ENCODE measurements around the gene CCDC185. TPM values are rescaled to one million over a fixed set of nuclear protein-coding genes. Genes with fewer than 3 reads are reported as not detected.

Gene CCDC185
- total and polyA plus RNA-seq, 3 experiments from 2014 or later = not detected

DNA sequence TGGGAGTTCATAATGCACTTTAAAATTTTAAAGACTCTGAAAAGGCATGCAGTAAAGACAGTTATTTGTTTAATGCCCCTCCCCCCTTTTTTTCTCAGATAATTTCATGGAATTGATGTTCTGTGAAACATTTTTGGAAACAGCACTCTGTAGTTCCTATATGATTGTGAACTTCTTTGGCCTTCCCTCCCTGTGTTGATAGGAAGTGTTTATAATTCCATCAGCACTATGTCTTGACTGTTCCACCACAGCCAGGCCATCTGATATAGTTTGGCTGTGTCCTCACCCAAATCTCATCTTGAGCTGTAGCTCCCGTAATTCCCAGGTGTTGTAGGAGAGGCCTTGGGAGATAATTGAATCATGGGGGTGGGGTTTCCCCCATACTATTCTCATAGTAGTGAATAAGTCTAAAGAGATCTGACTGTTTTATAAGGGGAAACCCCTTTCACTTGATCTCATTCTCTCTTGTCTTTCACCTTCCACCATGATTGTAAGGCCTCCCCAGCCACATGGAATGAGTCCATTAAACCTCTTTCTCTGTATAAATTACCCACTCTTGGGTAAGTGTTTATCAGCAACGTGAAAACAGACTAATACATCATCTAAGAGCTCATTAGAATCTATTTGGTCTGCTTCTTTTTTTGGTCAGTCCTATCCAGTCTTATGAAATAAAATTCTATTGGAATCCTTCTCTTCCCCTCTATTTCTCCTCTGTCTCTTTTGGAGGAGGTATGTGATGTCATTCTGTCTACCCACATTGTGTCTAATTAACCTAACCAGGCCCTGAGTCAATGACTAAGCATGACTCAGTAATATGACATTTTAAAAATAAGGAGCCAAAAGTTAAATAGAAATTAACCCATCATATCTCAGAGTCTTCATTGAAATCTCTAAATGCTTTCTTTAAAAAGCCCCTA lies 8.9 kb downstream of the CCDC185 start:
- POLR2A ChIA-PET = no interaction called here
- Histone ChIP-seq H3K27ac (ENCODE audit: low read depth, low read length) (no peak overlapping the region), H3K27me3 (ENCODE audit: insufficient read depth, low read length, poor library complexity, severe bottlenecking) (no peaks in the 10 kb centered on the region), H3K4me1 (ENCODE audit: insufficient read depth, low read length) (no peaks in the 10 kb centered on the region), H3K36me3 (ENCODE audit: insufficient read depth, low read length) (no peaks in the 10 kb centered on the region), H3K4me3 (ENCODE audit: low read length) (no peak overlapping the region), H3K9me3 (ENCODE audit: low read length) (no peaks in the 10 kb centered on the region)
- DNase-seq = no peak
- Mint-ChIP-seq H3K27ac (no peak overlapping the region), H3K4me1 (peaks cover 0 to 26% (median 3%) of the 10 kb centered on the region in 3 donors), H3K9me3 (peaks cover 0 to 11% (median 2%) of the 10 kb centered on the region in 5 donors), H3K27me3 (peaks cover 5 to 50% of the 10 kb centered on the region in 2 donors), H3K4me3 (no peak overlapping the region), H3K36me3 (peaks cover 0 to 15% (median 4%) of the 10 kb centered on the region in 3 donors)
- CTCF ChIA-PET = no interaction called here

DNA sequence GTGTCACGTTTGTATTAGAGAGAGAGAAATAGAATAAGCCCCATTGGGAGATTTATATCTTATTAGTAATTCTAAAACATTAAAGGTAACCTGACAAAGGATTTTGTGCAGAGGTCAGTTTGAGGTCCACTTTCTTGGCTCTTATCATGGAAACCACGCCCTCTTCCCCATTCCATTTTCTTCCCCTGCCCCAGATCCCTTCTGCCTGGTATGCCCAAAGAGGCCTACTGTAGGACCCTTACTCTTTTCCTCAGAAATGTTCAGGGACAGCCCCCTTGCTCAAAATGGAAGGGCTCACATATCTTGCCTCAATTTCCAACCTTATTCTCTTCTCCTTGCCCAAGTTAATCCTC lies 9.6 kb downstream of the CCDC185 start:
- Histone ChIP-seq H3K27ac (ENCODE audit: low read depth, low read length) (no peak overlapping the region), H3K4me3 (ENCODE audit: low read length) (no peak overlapping the region), H3K9me3 (ENCODE audit: low read length) (no peaks in the 10 kb centered on the region), H3K36me3 (ENCODE audit: insufficient read depth, low read length) (no peaks in the 10 kb centered on the region), H3K27me3 (ENCODE audit: insufficient read depth, low read length, poor library complexity, severe bottlenecking) (no peaks in the 10 kb centered on the region), H3K4me1 (ENCODE audit: insufficient read depth, low read length) (no peaks in the 10 kb centered on the region)
- H3K27ac Mint-ChIP-seq = no peak overlapping the region
- CTCF ChIA-PET = no interaction called here
- no peak for DNase-seq
- H3K4me3 Mint-ChIP-seq = no peak overlapping the region
- peaks cover 0 to 11% (median 2%) of the 10 kb centered on the region in 5 donors for H3K9me3 Mint-ChIP-seq
- peaks cover 0 to 15% (median 4%) of the 10 kb centered on the region in 3 donors for H3K36me3 Mint-ChIP-seq
- POLR2A ChIA-PET = no interaction called here
- peaks cover 0 to 26% (median 3%) of the 10 kb centered on the region in 3 donors for H3K4me1 Mint-ChIP-seq
- H3K27me3 Mint-ChIP-seq = peaks cover 5 to 54% of the 10 kb centered on the region in 2 donors

GRCh38 chr1:223403184-223403815 lies 10.1 kb downstream of the CCDC185 start:
- Mint-ChIP-seq H3K27ac (no peak overlapping the region), H3K4me1 (peaks cover 0 to 26% (median 3%) of the 10 kb centered on the region in 3 donors), H3K27me3 (peaks cover 7 to 59% of the 10 kb centered on the region in 2 donors), H3K4me3 (no peak overlapping the region), H3K36me3 (peaks cover 0 to 15% (median 4%) of the 10 kb centered on the region in 3 donors), H3K9me3 (peaks cover 0 to 11% (median 2%) of the 10 kb centered on the region in 5 donors)
- no peaks in the 10 kb centered on the region for H3K36me3 ChIP-seq (ENCODE audit: insufficient read depth, low read length)
- H3K9me3 ChIP-seq (ENCODE audit: low read length) = no peaks in the 10 kb centered on the region
- no peak overlapping the region for H3K27ac ChIP-seq (ENCODE audit: low read depth, low read length)
- no peak for DNase-seq
- POLR2A ChIA-PET = no interaction called here
- no peaks in the 10 kb centered on the region for H3K27me3 ChIP-seq (ENCODE audit: insufficient read depth, low read length, poor library complexity, severe bottlenecking)
- CTCF ChIA-PET = no interaction called here
- no peak overlapping the region for H3K4me3 ChIP-seq (ENCODE audit: low read length)
- no peaks in the 10 kb centered on the region for H3K4me1 ChIP-seq (ENCODE audit: insufficient read depth, low read length)

- POLR2A ChIA-PET = no interaction called here
- Mint-ChIP-seq H3K4me3 (peak overlapping the region in 1 of 7 donors; percentile 29), H3K27ac (no peak overlapping the region), H3K4me1 (peaks cover 0 to 26% (median 3%) of the 10 kb centered on the region in 3 donors), H3K27me3 (peaks cover 7 to 59% of the 10 kb centered on the region in 2 donors), H3K9me3 (peaks cover 0 to 8% (median 0%) of the 10 kb centered on the region in 5 donors), H3K36me3 (peaks cover 0 to 15% (median 4%) of the 10 kb centered on the region in 3 donors)
- Histone ChIP-seq H3K36me3 (ENCODE audit: insufficient read depth, low read length) (no peaks in the 10 kb centered on the region), H3K27ac (ENCODE audit: low read depth, low read length) (no peak overlapping the region), H3K4me1 (ENCODE audit: insufficient read depth, low read length) (no peaks in the 10 kb centered on the region), H3K9me3 (ENCODE audit: low read length) (no peaks in the 10 kb centered on the region), H3K27me3 (ENCODE audit: insufficient read depth, low read length, poor library complexity, severe bottlenecking) (no peaks in the 10 kb centered on the region), H3K4me3 (ENCODE audit: low read length) (no peak overlapping the region)
- DNase-seq = no peak
- CTCF ChIA-PET = no interaction called here
Measured at GRCh38 chr1:223405507-223405906, 12.3 kb downstream of the CCDC185 start.

GRCh38 chr1:223410036-223410435 lies 16.8 kb downstream of the CCDC185 start:
- Mint-ChIP-seq H3K4me3 (no peak overlapping the region), H3K27ac (no peak overlapping the region), H3K27me3 (peaks cover 10 to 37% of the 10 kb centered on the region in 2 donors), H3K36me3 (peaks cover 0 to 5% (median 2%) of the 10 kb centered on the region in 3 donors), H3K9me3 (peaks cover 0 to 8% (median 0%) of the 10 kb centered on the region in 5 donors), H3K4me1 (peaks cover 0 to 9% (median 3%) of the 10 kb centered on the region in 3 donors)
- no peak for DNase-seq
- Histone ChIP-seq H3K27me3 (ENCODE audit: insufficient read depth, low read length, poor library complexity, severe bottlenecking) (no peaks in the 10 kb centered on the region), H3K9me3 (ENCODE audit: low read length) (no peaks in the 10 kb centered on the region), H3K4me3 (ENCODE audit: low read length) (no peak overlapping the region), H3K27ac (ENCODE audit: low read depth, low read length) (no peak overlapping the region), H3K4me1 (ENCODE audit: insufficient read depth, low read length) (no peaks in the 10 kb centered on the region), H3K36me3 (ENCODE audit: insufficient read depth, low read length) (no peaks in the 10 kb centered on the region)
- ChIA-PET POLR2A (no interaction called here), CTCF (no interaction called here)

DNA sequence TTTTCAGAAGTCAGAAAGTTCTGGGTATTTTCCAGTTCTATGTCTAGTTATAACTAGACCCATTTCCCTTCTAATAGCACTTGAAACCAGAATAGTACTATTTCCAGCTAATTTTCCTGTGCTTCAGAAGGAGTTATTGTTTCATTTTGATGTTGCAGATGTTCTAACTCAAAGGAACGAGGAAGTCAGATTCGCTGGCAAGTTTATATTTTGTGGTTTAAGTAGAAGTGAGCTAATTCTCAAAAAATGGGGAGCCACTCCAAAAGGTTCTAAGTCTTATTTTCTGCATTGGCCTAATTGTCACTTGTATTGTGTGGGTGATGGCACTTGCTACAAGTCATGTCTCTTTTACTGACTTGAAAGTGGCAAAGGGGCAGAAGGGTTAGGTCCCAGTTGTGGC lies 18.1 kb downstream of the CCDC185 start:
- ChIA-PET POLR2A (no interaction called here), CTCF (no interaction called here)
- H3K36me3 Mint-ChIP-seq = peaks cover 0 to 5% (median 0%) of the 10 kb centered on the region in 3 donors
- no peak overlapping the region for H3K4me3 Mint-ChIP-seq
- H3K4me1 Mint-ChIP-seq = no peaks in the 10 kb centered on the region
- DNase-seq = no peak
- no peaks in the 10 kb centered on the region for H3K9me3 Mint-ChIP-seq
- Histone ChIP-seq H3K27ac (ENCODE audit: low read depth, low read length) (no peak overlapping the region), H3K4me3 (ENCODE audit: low read length) (no peak overlapping the region), H3K4me1 (ENCODE audit: insufficient read depth, low read length) (no peaks in the 10 kb centered on the region), H3K9me3 (ENCODE audit: low read length) (no peaks in the 10 kb centered on the region), H3K36me3 (ENCODE audit: insufficient read depth, low read length) (no peaks in the 10 kb centered on the region), H3K27me3 (ENCODE audit: insufficient read depth, low read length, poor library complexity, severe bottlenecking) (no peaks in the 10 kb centered on the region)
- no peak overlapping the region for H3K27ac Mint-ChIP-seq
- peaks cover 5 to 25% of the 10 kb centered on the region in 2 donors for H3K27me3 Mint-ChIP-seq

DNA sequence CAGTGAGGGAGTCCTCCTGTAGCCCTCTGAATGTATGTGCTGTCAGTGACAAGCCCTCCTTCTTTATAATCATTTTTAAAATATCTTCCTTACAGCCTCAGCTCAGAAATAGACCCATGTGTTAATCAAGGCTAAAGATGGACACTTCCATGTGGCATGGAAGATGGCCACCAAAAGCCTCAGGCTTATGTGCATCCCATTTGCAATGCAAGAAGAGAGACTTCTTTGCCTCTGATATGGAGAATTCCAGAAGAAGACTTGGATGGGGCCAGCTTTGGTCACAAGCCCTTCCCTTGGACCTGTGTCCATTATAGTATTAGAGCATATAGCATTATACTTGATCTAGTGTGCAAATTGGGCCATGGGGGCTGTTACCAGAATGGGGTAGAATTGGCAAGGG lies 18.5 kb downstream of the CCDC185 start:
- Histone ChIP-seq H3K9me3 (ENCODE audit: low read length) (no peaks in the 10 kb centered on the region), H3K27me3 (ENCODE audit: insufficient read depth, low read length, poor library complexity, severe bottlenecking) (no peaks in the 10 kb centered on the region), H3K4me1 (ENCODE audit: insufficient read depth, low read length) (no peaks in the 10 kb centered on the region), H3K4me3 (ENCODE audit: low read length) (no peak overlapping the region), H3K36me3 (ENCODE audit: insufficient read depth, low read length) (no peaks in the 10 kb centered on the region), H3K27ac (ENCODE audit: low read depth, low read length) (no peak overlapping the region)
- Mint-ChIP-seq H3K27ac (no peak overlapping the region), H3K27me3 (peaks cover 5 to 21% of the 10 kb centered on the region in 2 donors), H3K9me3 (no peaks in the 10 kb centered on the region), H3K4me3 (no peak overlapping the region), H3K36me3 (peaks cover 0 to 1% (median 0%) of the 10 kb centered on the region in 3 donors), H3K4me1 (no peaks in the 10 kb centered on the region)
- CTCF ChIA-PET = no interaction called here
- POLR2A ChIA-PET = no interaction called here
- DNase-seq = no peak

GRCh38 chr1:223413216-223413615 lies 20.0 kb downstream of the CCDC185 start:
- Mint-ChIP-seq H3K36me3 (no peaks in the 10 kb centered on the region), H3K4me3 (no peak overlapping the region), H3K4me1 (no peaks in the 10 kb centered on the region), H3K27me3 (peaks cover 4 to 8% of the 10 kb centered on the region in 2 donors), H3K9me3 (no peaks in the 10 kb centered on the region), H3K27ac (no peak overlapping the region)
- Histone ChIP-seq H3K27me3 (ENCODE audit: insufficient read depth, low read length, poor library complexity, severe bottlenecking) (no peaks in the 10 kb centered on the region), H3K27ac (ENCODE audit: low read depth, low read length) (no peak overlapping the region), H3K4me3 (ENCODE audit: low read length) (no peak overlapping the region), H3K36me3 (ENCODE audit: insufficient read depth, low read length) (no peaks in the 10 kb centered on the region), H3K9me3 (ENCODE audit: low read length) (no peaks in the 10 kb centered on the region), H3K4me1 (ENCODE audit: insufficient read depth, low read length) (no peaks in the 10 kb centered on the region)
- POLR2A ChIA-PET = no interaction called here
- CTCF ChIA-PET = no interaction called here
- DNase-seq = no peak

All from CD8-positive, alpha-beta memory T cell (primary cell).